UCSD-AML1 (cell line): ENCODE measurements around the gene SLC12A9.
"Not testable (repeated sequence)": the region's sequence is repeated elsewhere in the genome, so short reads cannot be mapped to it uniquely, and the experiment has no call there.

Source experiments
- DNase-seq: peaks from one replicate; lab custom pipeline; 2025; ENCODE audit not compliant: unreplicated experiment; lab: John Stamatoyannopoulos, UW

The SLC12A9 gene

GRCh38 chr7:100894860-100895700, 42.6 kb downstream of the SLC12A9 start:
- DNase-seq, result peak; percentile 27

- no peak for DNase-seq
Measured at GRCh38 chr7:100895701-100895955, 43.1 kb downstream of the SLC12A9 start, which contains the start of gene ACHE. Gene ACHE, minus strand, starts transcription at chr7:100895888. Its CDS starts 1,656 bp downstream, at chr7:100894232.

- no peak for DNase-seq
Measured at GRCh38 chr7:100895956-100896731, 43.6 kb downstream of the SLC12A9 start.

- peak; percentile 29 for DNase-seq
Measured at GRCh38 chr7:100896732-100897608, 44.5 kb downstream of the SLC12A9 start.

- no peak for DNase-seq
Measured at GRCh38 chr7:100897772-100898454, 45.4 kb downstream of the SLC12A9 start.

- DNase-seq, result no peak
Measured at GRCh38 chr7:100899432-100899831, 46.9 kb downstream of the SLC12A9 start.

GRCh38 chr7:100900978-100901377, 48.5 kb downstream of the SLC12A9 start:
- no peak for DNase-seq

- DNase-seq, result no peak
Measured at GRCh38 chr7:100901921-100902332, 49.4 kb downstream of the SLC12A9 start.

GRCh38 chr7:100902638-100903037, 50.1 kb downstream of the SLC12A9 start:
- no peak for DNase-seq

- no peak for DNase-seq
Measured at GRCh38 chr7:100908512-100908911, 56.0 kb downstream of the SLC12A9 start.

- DNase-seq, result not testable (repeated sequence)
Measured at GRCh38 chr7:100910443-100910842, 57.9 kb downstream of the SLC12A9 start.

- no peak for DNase-seq
Measured at GRCh38 chr7:100911484-100911883, 59.0 kb downstream of the SLC12A9 start.

GRCh38 chr7:100914208-100914878, 61.8 kb downstream of the SLC12A9 start:
- no peak for DNase-seq

GRCh38 chr7:100914879-100915447, 62.5 kb downstream of the SLC12A9 start:
- DNase-seq, result no peak
